Measurements from ENCODE around the gene PLEKHA7. TPM values are rescaled to one million over a fixed set of nuclear protein-coding genes. Genes with fewer than 3 reads are reported as not detected.

Gene PLEKHA7
- total RNA-seq, 1 experiment from 2014 or later = 57.6 TPM

- no peak overlapping the region for H3K27ac Mint-ChIP-seq (ENCODE audit: unreplicated experiment)
- H3K36me3 Mint-ChIP-seq (ENCODE audit: insufficient read depth, unreplicated experiment) = peaks cover 10% of the 10 kb centered on the region
- POLR2A ChIA-PET = no interaction called here
- no peaks in the 10 kb centered on the region for H3K9me3 Mint-ChIP-seq (ENCODE audit: unreplicated experiment)
- H3K4me1 ChIP-seq = peaks cover 36% of the 10 kb centered on the region
- no peaks in the 10 kb centered on the region for H3K36me3 ChIP-seq (ENCODE audit: control insufficient read depth, insufficient read depth, low read length)
- no peaks in the 10 kb centered on the region for H3K27me3 Mint-ChIP-seq (ENCODE audit: insufficient read depth, unreplicated experiment)
- intact Hi-C loops (cut with micrococcal nuclease; ENCODE audit: unreplicated experiment) = no loop called here
- CTCF ChIA-PET = no interaction called here
- H3K27me3 ChIP-seq (replicated peaks; ENCODE audit: control insufficient read depth, insufficient read depth, low read length) = no peaks in the 10 kb centered on the region
- no peak overlapping the region for H3K4me3 Mint-ChIP-seq (ENCODE audit: unreplicated experiment)
- DNase-seq = no peak
- no TSS peak for BruUV-seq (replicated peaks)
- peaks cover 32% of the 10 kb centered on the region for H3K4me1 Mint-ChIP-seq (ENCODE audit: low read depth, unreplicated experiment)
- no peak overlapping the region for H3K4me3 ChIP-seq (ENCODE audit: low read depth, low read length)
- H3K9me3 ChIP-seq = no peaks in the 10 kb centered on the region
- TF ChIP-seq CTCF (IDR thresholded peaks at IDR 0.05; ENCODE audit: insufficient read depth in 1 of 2, low read depth in 1 of 2, low read length in 1 of 2, severe bottlenecking in 1 of 2, unreplicated experiment in 1 of 2) = no peak
Measured at GRCh38 chr11:16874275-16874975, 139.8 kb downstream of the PLEKHA7 start.

- no peak for TF ChIP-seq CTCF (IDR thresholded peaks at IDR 0.05; ENCODE audit: insufficient read depth in 1 of 2, low read depth in 1 of 2, low read length in 1 of 2, severe bottlenecking in 1 of 2, unreplicated experiment in 1 of 2)
- no TSS peak for BruUV-seq (replicated peaks)
- Mint-ChIP-seq H3K27me3 (ENCODE audit: insufficient read depth, unreplicated experiment) (no peaks in the 10 kb centered on the region), H3K9me3 (ENCODE audit: unreplicated experiment) (no peaks in the 10 kb centered on the region), H3K4me1 (ENCODE audit: low read depth, unreplicated experiment) (peaks cover 31% of the 10 kb centered on the region), H3K36me3 (ENCODE audit: insufficient read depth, unreplicated experiment) (peaks cover 21% of the 10 kb centered on the region), H3K27ac (ENCODE audit: unreplicated experiment) (no peak overlapping the region), H3K4me3 (ENCODE audit: unreplicated experiment) (no peak overlapping the region)
- H3K4me3 ChIP-seq (ENCODE audit: low read depth, low read length) = no peak overlapping the region
- no peaks in the 10 kb centered on the region for H3K36me3 ChIP-seq (ENCODE audit: control insufficient read depth, insufficient read depth, low read length)
- POLR2A ChIA-PET = no interaction called here
- H3K9me3 ChIP-seq = no peaks in the 10 kb centered on the region
- H3K4me1 ChIP-seq = peaks cover 36% of the 10 kb centered on the region
- no peak for DNase-seq
- intact Hi-C loops (cut with micrococcal nuclease; ENCODE audit: unreplicated experiment) = no loop called here
- no peaks in the 10 kb centered on the region for H3K27me3 ChIP-seq (replicated peaks; ENCODE audit: control insufficient read depth, insufficient read depth, low read length)
- CTCF ChIA-PET = no interaction called here
Measured at GRCh38 chr11:16873289-16873688, 140.9 kb downstream of the PLEKHA7 start.

- CTCF ChIA-PET = no interaction called here
Measured at GRCh38 chr11:16871368-16871767, 142.8 kb downstream of the PLEKHA7 start.

More at GRCh38 chr11:16871368-16871767, 142.8 kb downstream of the PLEKHA7 start:
- no peak for DNase-seq
- peaks cover 31% of the 10 kb centered on the region for H3K36me3 Mint-ChIP-seq (ENCODE audit: insufficient read depth, unreplicated experiment)
- no TSS peak for BruUV-seq (replicated peaks)
- H3K9me3 Mint-ChIP-seq (ENCODE audit: unreplicated experiment) = no peaks in the 10 kb centered on the region
- intact Hi-C loops (cut with micrococcal nuclease; ENCODE audit: unreplicated experiment) = no loop called here
- 0 out of 2 replicates have a peak, but pooled peaks cover 1% of the 10 kb centered on the region for H3K36me3 ChIP-seq (ENCODE audit: control insufficient read depth, insufficient read depth, low read length)
- H3K9me3 ChIP-seq = no peaks in the 10 kb centered on the region
- H3K27ac Mint-ChIP-seq (ENCODE audit: unreplicated experiment) = no peak overlapping the region
- no peak overlapping the region for H3K4me3 Mint-ChIP-seq (ENCODE audit: unreplicated experiment)
- POLR2A ChIA-PET = no interaction called here
- H3K27me3 Mint-ChIP-seq (ENCODE audit: insufficient read depth, unreplicated experiment) = no peaks in the 10 kb centered on the region
- H3K4me1 ChIP-seq = peaks cover 28% of the 10 kb centered on the region
- no peaks in the 10 kb centered on the region for H3K27me3 ChIP-seq (replicated peaks; ENCODE audit: control insufficient read depth, insufficient read depth, low read length)
- TF ChIP-seq CTCF (IDR thresholded peaks at IDR 0.05; ENCODE audit: insufficient read depth in 1 of 2, low read depth in 1 of 2, low read length in 1 of 2, severe bottlenecking in 1 of 2, unreplicated experiment in 1 of 2) = no peak
- peaks cover 30% of the 10 kb centered on the region for H3K4me1 Mint-ChIP-seq (ENCODE audit: low read depth, unreplicated experiment)
- no peak overlapping the region for H3K4me3 ChIP-seq (ENCODE audit: low read depth, low read length)

All from Caco-2 (cell line).